Activated T-helper 1 cell treated with anti-CD3 and anti-CD28 coated beads, Interleukin-12 subunit alpha, Interleukin-12 subunit beta, Interleukin-2, Interleukin-4 antibody, amounts not matched to agents 30 ng/mL and 10 ng/mL and 1 ng/mL, durations not matched to agents 14 hours and 24 hours and 36 hours (primary cell): Measurements from ENCODE around the gene NDUFC2. TPM values are rescaled to one million over a fixed set of nuclear protein-coding genes. Genes with fewer than 3 reads are reported as not detected.

Source experiments
- DNase-seq: peaks from one replicate; pipeline ENCODE4 v3.0.0; 2021; ENCODE audit warnings: low spot score
- H3K27ac Mint-ChIP-seq: one replicate; pipeline ENCODE4 v1.8.0; 2021; ENCODE audit warnings: mild to moderate bottlenecking, mixed read lengths
- H3K27me3 Mint-ChIP-seq: one replicate; pipeline ENCODE4 v1.8.0; 2022; ENCODE audit warnings: mild to moderate bottlenecking, moderate library complexity, mixed read lengths; ENCODE audit not compliant: insufficient read depth
- H3K36me3 Mint-ChIP-seq: one replicate; pipeline ENCODE4 v1.8.0; 2021; ENCODE audit warnings: low read depth, mixed read lengths
- H3K4me1 Mint-ChIP-seq: one replicate; pipeline ENCODE4 v1.8.0; 2021; ENCODE audit warnings: low read depth, mixed read lengths
- H3K4me3 Mint-ChIP-seq: one replicate; pipeline ENCODE4 v1.8.0; 2021; ENCODE audit warnings: mild to moderate bottlenecking, moderate library complexity, mixed read lengths
- H3K9me3 Mint-ChIP-seq: one replicate; pipeline ENCODE4 v1.8.0; 2021; ENCODE audit warnings: mixed read lengths
- intact Hi-C: fragments of 100-400 bp; cut with micrococcal nuclease; formaldehyde crosslinking; loops from one replicate; pipeline ENCODE4 v1.15.1; 2024
- total RNA-seq: library from RNA; stranded (reverse); gene quantifications from 2 replicates; pipeline ENCODE4 v1.2.3, GENCODE V29; 2022

The NDUFC2 gene
- total RNA-seq, 1 donor from 2014 or later, result 208 TPM

- no peaks in the 10 kb centered on the region for H3K9me3 Mint-ChIP-seq
- H3K27me3 Mint-ChIP-seq, result no peaks in the 10 kb centered on the region
- no peak overlapping the region for H3K4me3 Mint-ChIP-seq
- peaks cover 16% of the 10 kb centered on the region for H3K4me1 Mint-ChIP-seq
- DNase-seq, result no peak
- intact Hi-C loops, result loop anchor here (2.0 kb wide), 1 partner anchor 222 kb away; no protein-coding TSS in a partner anchor
- H3K36me3 Mint-ChIP-seq, result no peaks in the 10 kb centered on the region
- H3K27ac Mint-ChIP-seq, result no peak overlapping the region
These were observed 38.8 kb downstream of the NDUFC2 start for GRCh38 chr11:78040691-78041379.

GRCh38 chr11:78039919-78040671, 39.6 kb downstream of the NDUFC2 start:
- peak overlapping the region; percentile 8 for H3K4me3 Mint-ChIP-seq
- intact Hi-C loops, result loop anchor here (2.0 kb wide), 1 partner anchor 221 kb away; no protein-coding TSS in a partner anchor
- peak overlapping the region; percentile 87 for H3K27ac Mint-ChIP-seq
- H3K4me1 Mint-ChIP-seq, result peaks cover 12% of the 10 kb centered on the region
- no peaks in the 10 kb centered on the region for H3K9me3 Mint-ChIP-seq
- no peaks in the 10 kb centered on the region for H3K27me3 Mint-ChIP-seq
- H3K36me3 Mint-ChIP-seq, result no peaks in the 10 kb centered on the region
- DNase-seq, result no peak

GRCh38 chr11:78039391-78039918, 40.2 kb downstream of the NDUFC2 start:
- Mint-ChIP-seq H3K9me3 (no peaks in the 10 kb centered on the region), H3K27me3 (no peaks in the 10 kb centered on the region), H3K4me1 (peaks cover 12% of the 10 kb centered on the region), H3K4me3 (no peak overlapping the region), H3K36me3 (no peaks in the 10 kb centered on the region), H3K27ac (peak overlapping the region; percentile 87)
- intact Hi-C loops, result no loop called here
- no peak for DNase-seq

- H3K36me3 Mint-ChIP-seq, result no peaks in the 10 kb centered on the region
These were observed 40.9 kb downstream of the NDUFC2 start for GRCh38 chr11:78038697-78039313.

GRCh38 chr11:78037825-78038620, 41.6 kb downstream of the NDUFC2 start:
- intact Hi-C loops, result no loop called here
- Mint-ChIP-seq H3K4me3 (no peak overlapping the region), H3K27ac (peak overlapping the region; percentile 56), H3K4me1 (peaks cover 12% of the 10 kb centered on the region), H3K9me3 (no peaks in the 10 kb centered on the region), H3K27me3 (no peaks in the 10 kb centered on the region), H3K36me3 (no peaks in the 10 kb centered on the region)
- DNase-seq, result no peak

More at GRCh38 chr11:78038697-78039313, 40.9 kb downstream of the NDUFC2 start:
- intact Hi-C loops, result no loop called here
- Mint-ChIP-seq H3K9me3 (no peaks in the 10 kb centered on the region), H3K4me1 (peaks cover 12% of the 10 kb centered on the region), H3K27ac (peak overlapping the region; percentile 56), H3K4me3 (no peak overlapping the region), H3K27me3 (no peaks in the 10 kb centered on the region)
- DNase-seq, result no peak

- H3K27ac Mint-ChIP-seq, result no peak overlapping the region
- intact Hi-C loops, result no loop called here
These were observed 42.6 kb downstream of the NDUFC2 start for GRCh38 chr11:78037056-78037455.

GRCh38 chr11:78036313-78036712, 43.3 kb downstream of the NDUFC2 start:
- no peaks in the 10 kb centered on the region for H3K27me3 Mint-ChIP-seq
- H3K9me3 Mint-ChIP-seq, result no peaks in the 10 kb centered on the region
- peaks cover 12% of the 10 kb centered on the region for H3K4me1 Mint-ChIP-seq
- H3K27ac Mint-ChIP-seq, result no peak overlapping the region
- H3K36me3 Mint-ChIP-seq, result no peaks in the 10 kb centered on the region
- intact Hi-C loops, result no loop called here
- DNase-seq, result no peak
- no peak overlapping the region for H3K4me3 Mint-ChIP-seq

More at GRCh38 chr11:78037056-78037455, 42.6 kb downstream of the NDUFC2 start:
- H3K27me3 Mint-ChIP-seq, result no peaks in the 10 kb centered on the region
- no peaks in the 10 kb centered on the region for H3K36me3 Mint-ChIP-seq
- DNase-seq, result no peak
- H3K4me3 Mint-ChIP-seq, result no peak overlapping the region
- H3K9me3 Mint-ChIP-seq, result no peaks in the 10 kb centered on the region
- H3K4me1 Mint-ChIP-seq, result peaks cover 12% of the 10 kb centered on the region

- Mint-ChIP-seq H3K27ac (no peak overlapping the region), H3K4me1 (peaks cover 2% of the 10 kb centered on the region)
These were observed 45.0 kb downstream of the NDUFC2 start for GRCh38 chr11:78034623-78035022.

GRCh38 chr11:78033040-78033439, 46.6 kb downstream of the NDUFC2 start:
- Mint-ChIP-seq H3K27ac (no peak overlapping the region), H3K4me3 (no peak overlapping the region), H3K4me1 (no peaks in the 10 kb centered on the region), H3K36me3 (no peaks in the 10 kb centered on the region), H3K27me3 (no peaks in the 10 kb centered on the region), H3K9me3 (no peaks in the 10 kb centered on the region)
- intact Hi-C loops, result no loop called here
- no peak for DNase-seq

More at GRCh38 chr11:78034623-78035022, 45.0 kb downstream of the NDUFC2 start:
- no peaks in the 10 kb centered on the region for H3K27me3 Mint-ChIP-seq
- no peaks in the 10 kb centered on the region for H3K36me3 Mint-ChIP-seq
- no peak for DNase-seq
- intact Hi-C loops, result no loop called here
- no peaks in the 10 kb centered on the region for H3K9me3 Mint-ChIP-seq
- H3K4me3 Mint-ChIP-seq, result no peak overlapping the region

GRCh38 chr11:78032090-78032489, 47.6 kb downstream of the NDUFC2 start:
- Mint-ChIP-seq H3K36me3 (no peaks in the 10 kb centered on the region), H3K27ac (no peak overlapping the region), H3K9me3 (no peaks in the 10 kb centered on the region), H3K4me3 (no peak overlapping the region), H3K4me1 (no peaks in the 10 kb centered on the region), H3K27me3 (no peaks in the 10 kb centered on the region)
- intact Hi-C loops, result no loop called here
- no peak for DNase-seq

- H3K9me3 Mint-ChIP-seq, result no peaks in the 10 kb centered on the region
- H3K4me3 Mint-ChIP-seq, result no peak overlapping the region
- intact Hi-C loops, result no loop called here
- H3K27ac Mint-ChIP-seq, result no peak overlapping the region
- DNase-seq, result no peak
- no peaks in the 10 kb centered on the region for H3K36me3 Mint-ChIP-seq
- H3K27me3 Mint-ChIP-seq, result no peaks in the 10 kb centered on the region
- H3K4me1 Mint-ChIP-seq, result no peaks in the 10 kb centered on the region
These were observed 48.0 kb downstream of the NDUFC2 start for GRCh38 chr11:78031629-78032028.
